HG03045 (cell line): ENCODE results near the gene OMA1.

Experiments
- ATAC-seq: cut with Tn5 transposase; IDR thresholded peaks from one replicate; pipeline ENCODE4 v1.9.1; 2021; ENCODE audit warnings: mild to moderate bottlenecking, moderate library complexity; ENCODE audit not compliant: unreplicated experiment

OMA1 gene

DNA sequence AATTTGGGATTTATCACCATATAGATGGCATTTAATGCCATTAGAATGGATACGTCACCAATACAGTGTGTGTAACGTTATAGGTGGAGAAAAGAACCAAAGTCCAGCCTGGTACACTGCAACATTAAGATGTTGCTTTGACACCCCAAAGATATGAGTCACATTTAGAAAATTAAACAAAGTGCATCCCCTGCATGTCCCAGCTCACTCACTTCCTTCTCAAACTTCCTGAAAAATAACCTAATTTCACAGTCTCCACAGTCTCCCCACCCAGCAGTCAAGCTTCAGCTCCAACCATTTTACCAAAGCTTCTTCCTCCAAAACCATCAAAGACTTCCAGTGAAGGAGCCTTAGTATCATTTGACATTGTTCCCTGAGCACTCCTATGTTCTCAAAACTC lies 111.9 kb downstream of the OMA1 start:
- ATAC-seq: no peak

DNA sequence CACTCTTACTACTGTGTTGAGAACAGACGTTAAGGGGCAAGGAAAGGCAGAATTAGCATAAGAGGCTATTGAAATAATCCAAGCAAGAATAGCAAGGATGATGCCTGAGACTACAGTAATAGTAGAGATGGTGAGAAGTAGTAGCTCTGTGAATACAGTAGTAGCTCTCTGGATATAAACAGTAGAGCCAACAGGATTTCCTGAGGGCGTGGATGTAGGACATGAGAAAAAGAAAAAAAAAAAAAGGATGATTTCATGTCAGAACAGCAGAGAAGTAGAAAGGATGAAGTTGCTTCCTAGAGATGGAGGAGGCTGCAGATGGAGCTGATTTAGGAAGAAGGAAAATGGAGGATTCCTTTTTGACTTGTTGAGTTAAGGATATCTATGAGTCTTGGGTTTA lies 112.3 kb downstream of the OMA1 start:
- no peak for ATAC-seq

GRCh38 chr1:58432851-58433668 lies 113.5 kb downstream of the OMA1 start:
- no peak for ATAC-seq

- no peak for ATAC-seq
Measured at GRCh38 chr1:58431901-58432620, 114.5 kb downstream of the OMA1 start.
